Measurements from ENCODE around the gene CBX4. TPM values are rescaled to one million over a fixed set of nuclear protein-coding genes. Genes with fewer than 3 reads are reported as not detected.

CBX4 gene
- total and polyA plus RNA-seq, 2 of the 4 experiments (the other 2 are of a cell fraction) = 3.2 to 9.4 TPM

GRCh38 chr17:79813297-79814126 lies 25.7 kb downstream of the CBX4 start (continued):
- TF ChIP-seq SMC3 (IDR thresholded peaks at IDR 0.05; ENCODE audit: low read depth, low read length) (no peak), RAD21 (IDR thresholded peaks at IDR 0.05; ENCODE audit: low read length) (no peak), MAZ (IDR thresholded peaks at IDR 0.05; ENCODE audit: borderline replicate concordance, low read depth, low read length) (no peak), USF2 (IDR thresholded peaks at IDR 0.05; ENCODE audit: low read depth, low read length) (no peak)

All from IMR-90 (cell line).